HuH-7 (cell line): ENCODE results near the gene SELENOK.

Experiments
- DNase-seq: peaks from one replicate; pipeline ENCODE4 v3.0.0; 2011; ENCODE audit warnings: low spot score

Gene SELENOK

DNA sequence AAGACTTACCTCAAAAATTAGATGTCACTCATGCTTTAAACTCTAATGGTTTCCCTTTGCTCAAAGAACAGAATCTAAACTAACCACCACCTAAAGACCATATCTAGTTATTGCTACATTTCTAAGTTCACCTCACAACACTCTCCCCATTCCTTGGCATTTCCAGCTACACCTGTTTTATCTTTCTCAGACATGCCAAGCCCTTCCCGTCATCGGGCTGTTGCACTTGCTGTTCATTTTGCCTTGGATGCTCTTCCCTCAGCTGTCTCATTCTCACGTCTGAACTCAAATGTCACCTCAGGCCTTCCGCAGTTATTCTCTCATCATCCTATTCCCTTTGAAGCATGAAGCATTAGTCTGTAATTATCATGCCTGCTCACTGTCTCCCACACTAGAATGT is 8.7 kb downstream of the SELENOK start:
- DNase-seq = no peak

DNA sequence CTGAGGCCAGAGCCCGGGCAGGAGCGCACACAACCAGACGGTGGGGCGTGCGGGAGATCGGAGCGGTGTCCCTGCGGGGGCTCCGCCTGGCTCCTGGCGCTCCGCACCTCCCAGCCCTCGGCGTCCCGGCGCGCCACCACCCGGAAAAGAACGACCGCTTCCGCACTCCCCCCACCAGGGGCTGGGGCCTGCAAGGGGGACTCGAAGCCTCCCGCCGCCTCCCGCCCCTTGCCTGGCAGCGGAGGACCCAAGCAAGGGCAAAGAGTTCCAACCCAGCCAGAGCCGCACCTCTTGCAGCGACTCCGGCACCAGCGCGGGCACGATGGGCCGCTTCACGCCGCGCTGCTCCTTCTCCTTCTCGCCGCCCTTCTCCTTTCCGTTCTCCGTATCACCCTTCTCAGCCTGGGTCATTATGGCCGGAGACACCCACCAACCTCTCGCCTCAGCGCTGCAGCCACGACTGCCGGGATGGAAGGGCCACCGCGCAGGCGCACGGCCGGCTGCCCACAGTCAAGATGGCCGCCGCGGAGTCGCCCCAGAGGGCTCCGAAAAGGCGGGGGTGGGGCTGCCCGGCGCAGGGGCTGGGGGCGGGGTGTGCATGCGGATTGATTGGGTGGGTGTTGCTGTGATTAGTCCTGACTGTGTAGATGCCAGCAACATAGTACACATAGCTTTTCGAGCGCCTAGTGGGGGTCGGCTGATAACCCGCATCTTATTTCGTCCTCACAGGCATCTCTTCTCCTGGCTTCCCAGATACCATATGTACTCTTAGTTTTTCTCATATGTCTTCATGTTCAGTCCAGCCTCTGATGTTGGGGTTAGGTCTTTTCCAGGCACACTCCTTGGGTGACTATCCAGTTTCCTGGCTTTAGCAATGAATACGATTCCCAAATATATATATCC is 9.7 kb downstream of the SELENOK start, which contains the start of gene ACTR8:
Gene ACTR8, minus strand, starts transcription at position 462 of the 903 bp plus-strand sequence. Its CDS starts 51 bp downstream, at position 411.
- DNase-seq = peak; percentile 66

DNA sequence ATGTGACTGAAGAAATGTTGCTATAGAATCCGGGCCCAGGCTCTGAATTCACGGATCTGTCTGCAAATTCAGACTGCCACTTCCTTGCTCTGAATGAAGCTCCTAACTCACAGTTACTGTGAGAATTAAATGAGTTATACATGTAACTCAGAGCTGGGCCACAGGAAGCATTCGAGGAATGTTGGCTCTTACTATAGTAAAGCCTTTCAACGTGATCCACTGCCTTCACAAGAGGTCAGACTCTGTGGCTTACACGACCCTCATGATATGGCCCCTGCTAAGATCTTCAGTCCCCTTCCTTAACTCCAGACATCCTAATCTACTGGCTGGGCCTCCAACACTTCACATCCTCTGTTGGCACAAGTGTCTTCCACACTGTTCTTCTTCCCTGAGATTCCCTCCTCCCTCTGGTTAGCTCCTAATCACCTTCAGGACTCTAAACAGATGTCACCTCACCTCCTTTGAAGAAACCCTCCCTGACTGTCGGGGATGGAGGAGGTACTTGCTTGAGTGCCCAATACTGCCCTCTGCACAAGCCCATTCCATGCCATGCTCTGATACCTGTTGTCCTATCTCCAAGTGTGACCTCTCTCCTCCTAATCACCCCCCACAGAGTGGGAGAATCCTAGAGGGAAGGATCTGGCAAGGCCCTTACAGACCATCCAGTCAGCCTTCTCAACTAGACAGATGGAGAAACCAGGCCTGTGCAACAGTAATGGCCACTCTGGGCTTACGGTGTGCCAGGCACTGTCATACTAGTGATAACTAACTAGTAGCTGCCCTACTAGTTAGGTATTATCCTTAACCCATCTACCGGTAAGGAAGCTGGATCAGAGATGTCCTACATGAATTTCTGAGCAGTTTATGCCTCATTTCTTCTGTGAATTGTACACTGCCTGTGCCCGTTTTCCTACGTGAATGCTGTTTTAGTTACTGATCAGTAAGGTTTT is 11.0 kb downstream of the SELENOK start:
- no peak for DNase-seq

DNA sequence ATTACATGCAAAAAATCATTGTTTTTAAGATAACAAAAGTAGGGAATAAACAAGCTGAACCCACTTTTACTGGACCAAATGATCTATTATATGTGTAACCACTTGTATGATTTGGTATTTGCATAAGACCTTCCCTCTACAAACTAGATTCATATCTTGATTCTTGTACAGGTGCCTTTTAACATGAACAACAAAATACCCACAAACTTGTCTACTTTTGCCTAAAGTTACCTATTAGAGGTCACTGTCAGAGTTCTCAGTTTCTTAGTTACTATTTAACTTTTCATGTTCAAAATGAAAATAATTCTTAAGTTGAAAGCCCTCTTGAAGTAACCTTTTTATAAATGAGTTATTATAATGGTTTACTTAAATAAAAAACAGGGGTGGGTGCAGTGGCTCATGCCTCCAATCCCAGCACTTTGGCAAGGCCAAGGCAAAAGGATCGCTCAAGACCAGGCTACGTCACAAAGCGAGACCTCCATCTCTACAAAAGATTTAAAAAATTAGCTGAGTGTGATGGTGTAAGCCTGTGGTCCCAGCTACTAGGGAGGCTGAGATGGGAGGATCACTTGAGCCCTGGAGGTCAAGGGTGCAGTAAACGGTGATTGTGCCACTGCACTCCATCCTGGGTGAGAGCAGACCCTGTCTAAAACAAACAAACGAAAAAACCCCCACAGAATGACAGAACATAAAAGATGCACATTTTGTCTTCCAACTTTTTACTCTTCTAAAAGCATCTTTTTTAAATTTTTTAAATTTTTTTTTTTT is 25.7 kb downstream of the SELENOK start:
- DNase-seq = no peak

DNA sequence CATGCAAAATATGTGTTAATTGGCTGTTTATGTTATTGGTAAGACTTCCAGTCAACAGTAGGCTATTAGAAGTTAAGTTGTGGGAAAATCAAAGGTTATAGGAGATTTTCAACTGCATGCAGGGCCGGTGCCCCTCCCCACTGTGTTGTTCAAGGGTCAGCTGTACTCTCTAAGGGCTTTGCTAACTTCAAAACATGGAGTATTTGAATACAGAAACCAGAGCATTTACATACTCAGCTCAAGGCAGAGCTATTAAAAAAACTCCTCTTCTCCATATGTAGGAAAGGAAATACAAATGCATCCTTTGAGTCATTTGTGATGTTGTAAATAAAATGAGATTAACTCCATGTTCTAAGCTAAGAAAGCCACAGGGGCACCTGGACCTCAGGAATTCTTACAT is 28.5 kb downstream of the SELENOK start:
- DNase-seq = no peak

DNA sequence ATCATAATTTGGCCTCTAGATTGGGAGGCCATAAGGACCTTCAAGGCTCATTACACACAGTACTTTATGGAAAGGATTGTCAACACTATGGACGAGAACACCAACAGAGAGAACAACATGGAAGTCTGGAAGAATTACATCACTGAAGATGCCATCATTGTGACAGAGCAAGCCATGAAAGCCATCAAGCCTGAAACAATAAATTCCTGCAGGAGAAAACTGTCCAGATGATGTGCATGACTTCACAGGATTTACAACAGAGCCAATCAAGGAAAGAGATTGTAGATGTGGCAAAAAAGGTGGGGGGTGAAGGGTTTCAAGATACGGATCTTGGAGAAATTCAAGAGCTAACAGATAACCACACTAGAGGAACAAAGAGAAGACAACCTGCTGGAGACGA is 29.4 kb downstream of the SELENOK start:
- DNase-seq = no peak

DNA sequence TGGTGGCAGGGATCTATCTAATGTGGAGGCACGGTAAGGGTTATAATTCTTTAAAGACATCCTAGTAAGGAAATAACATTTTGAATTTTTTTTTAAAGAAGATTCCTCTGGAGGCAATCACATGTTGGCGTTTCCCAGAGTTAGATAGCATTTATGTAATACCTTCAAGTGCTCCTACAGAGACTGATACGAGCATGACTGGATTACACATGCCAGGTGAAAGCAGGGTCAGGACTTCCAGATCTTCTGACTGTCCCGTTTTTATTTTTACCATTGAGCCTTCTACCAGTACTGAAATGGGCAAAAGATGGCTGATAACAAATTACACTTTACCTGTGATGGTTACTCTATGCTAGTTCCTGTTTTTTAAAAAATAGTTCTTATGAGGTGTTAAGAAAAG is 31.5 kb downstream of the SELENOK start:
- DNase-seq = no peak

DNA sequence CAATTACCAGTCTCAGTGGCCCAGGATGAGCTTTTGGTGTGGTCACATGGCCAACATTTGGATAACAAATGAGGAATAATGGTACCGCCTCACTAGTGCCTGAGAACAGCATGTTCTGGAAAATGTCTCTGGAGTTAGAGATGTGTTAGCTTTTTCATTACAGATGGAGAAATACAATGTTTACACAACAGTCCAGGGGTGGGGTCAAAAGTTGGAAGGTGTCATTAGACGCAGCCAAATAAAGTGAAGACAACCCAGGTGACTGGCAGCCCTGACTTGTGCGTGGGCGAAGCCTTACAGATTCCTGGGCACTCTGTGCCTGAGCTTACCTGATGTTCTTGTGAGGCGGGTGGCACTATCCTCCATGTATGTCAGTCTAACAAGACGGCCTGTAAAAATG is 32.5 kb downstream of the SELENOK start:
- no peak for DNase-seq

DNA sequence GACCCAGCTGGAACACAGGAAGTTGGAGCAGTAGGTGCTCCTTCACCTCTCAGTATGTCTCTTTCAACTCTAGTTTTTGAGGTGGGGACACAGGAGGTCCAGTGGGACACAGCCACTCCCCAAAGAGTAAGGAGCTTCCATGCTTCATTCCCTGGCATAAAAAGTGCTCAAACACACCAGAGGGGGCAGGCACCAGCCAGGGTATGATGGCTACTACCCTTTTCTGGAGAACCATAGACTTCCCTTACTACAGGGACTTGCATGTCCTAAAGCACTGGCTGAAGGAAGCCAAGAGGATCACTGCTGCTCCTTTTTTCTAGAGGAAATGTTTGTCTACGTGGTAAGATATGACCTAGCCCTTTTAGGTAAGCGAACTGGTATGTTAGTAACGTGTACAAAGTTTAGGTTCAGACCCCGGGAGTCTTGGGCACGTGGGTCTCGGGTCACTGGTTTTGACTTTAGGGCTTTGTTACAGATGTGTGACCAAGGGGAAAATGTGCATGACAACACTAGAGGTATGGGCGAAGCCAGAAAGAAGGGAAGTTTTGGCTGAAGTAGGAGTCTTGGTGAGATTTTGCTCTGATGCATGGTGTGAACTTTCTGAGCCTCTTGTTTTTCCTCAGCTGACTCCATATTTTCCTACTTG is 33.4 kb downstream of the SELENOK start:
- no peak for DNase-seq

DNA sequence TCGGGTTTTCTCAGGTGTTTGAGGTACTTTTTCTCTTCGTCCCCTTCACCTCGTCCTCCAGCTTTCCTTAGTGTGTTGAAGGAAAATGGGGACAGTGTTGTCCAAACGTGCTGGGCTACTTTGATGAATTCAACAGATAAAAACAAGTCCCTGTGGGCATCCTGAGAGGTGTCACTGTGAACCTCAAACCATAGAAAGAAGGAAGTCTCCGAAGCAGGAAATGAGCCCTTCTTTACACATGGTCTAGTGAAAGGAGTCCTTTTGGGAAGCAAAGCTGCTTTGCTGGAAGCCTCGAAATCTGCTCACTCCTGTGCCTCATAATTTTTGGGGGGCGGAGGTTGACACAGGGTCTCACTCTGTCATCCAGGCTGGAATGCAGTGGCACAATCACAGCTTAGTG is 34.7 kb downstream of the SELENOK start:
- DNase-seq = no peak

DNA sequence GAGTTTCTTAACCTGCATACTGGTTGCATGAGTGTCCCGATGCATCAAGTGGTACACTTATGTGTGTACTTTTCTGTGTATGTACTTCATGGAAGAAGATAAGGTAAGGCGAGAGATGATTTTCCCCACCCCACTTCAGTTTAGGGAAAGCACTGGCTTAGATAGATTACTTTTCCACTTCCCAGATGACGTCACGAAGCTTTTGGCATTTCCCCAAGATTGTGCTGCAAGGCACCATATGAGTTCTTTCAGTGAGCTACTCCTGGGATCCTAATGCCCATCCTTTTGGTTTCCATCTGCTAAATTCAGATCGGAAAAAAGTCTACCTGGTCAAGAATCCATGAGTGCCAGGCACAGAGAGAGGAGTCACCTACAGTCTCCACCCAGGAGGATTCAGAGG is 40.8 kb downstream of the SELENOK start:
- no peak for DNase-seq

DNA sequence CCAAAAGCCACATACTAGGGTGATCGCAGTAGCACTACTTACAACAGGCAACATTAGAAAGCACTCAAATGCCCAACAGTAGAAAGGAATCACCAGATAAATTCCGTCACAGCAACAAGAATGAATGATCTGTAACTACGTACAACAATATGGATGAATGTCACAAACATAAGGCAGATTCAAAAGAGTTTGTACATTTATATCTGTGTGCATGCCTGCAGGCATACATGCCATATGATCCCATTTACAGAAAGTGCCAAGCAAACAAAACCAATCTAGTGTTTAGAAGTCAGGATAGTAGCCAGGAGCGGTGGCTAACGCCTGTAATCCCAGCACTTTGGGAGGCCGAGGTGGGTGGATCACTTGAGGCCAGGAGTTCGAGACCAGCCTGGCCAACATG is 41.7 kb downstream of the SELENOK start:
- no peak for DNase-seq

DNA sequence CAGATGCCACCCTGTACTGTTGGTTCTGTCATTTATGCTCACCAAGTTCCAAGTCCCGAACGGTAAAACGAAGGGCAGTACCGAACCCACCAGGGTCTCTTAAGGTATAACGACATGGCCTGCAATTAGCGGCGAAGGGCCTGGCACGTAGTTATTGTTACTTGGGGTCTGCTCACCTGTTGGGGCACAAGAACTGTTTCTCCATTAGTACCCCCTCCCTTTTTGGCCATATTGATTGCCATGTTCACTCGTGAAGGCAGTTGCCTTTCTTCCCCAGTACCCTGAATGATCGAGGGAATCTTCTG is 44.9 kb downstream of the SELENOK start:
- no peak for DNase-seq

DNA sequence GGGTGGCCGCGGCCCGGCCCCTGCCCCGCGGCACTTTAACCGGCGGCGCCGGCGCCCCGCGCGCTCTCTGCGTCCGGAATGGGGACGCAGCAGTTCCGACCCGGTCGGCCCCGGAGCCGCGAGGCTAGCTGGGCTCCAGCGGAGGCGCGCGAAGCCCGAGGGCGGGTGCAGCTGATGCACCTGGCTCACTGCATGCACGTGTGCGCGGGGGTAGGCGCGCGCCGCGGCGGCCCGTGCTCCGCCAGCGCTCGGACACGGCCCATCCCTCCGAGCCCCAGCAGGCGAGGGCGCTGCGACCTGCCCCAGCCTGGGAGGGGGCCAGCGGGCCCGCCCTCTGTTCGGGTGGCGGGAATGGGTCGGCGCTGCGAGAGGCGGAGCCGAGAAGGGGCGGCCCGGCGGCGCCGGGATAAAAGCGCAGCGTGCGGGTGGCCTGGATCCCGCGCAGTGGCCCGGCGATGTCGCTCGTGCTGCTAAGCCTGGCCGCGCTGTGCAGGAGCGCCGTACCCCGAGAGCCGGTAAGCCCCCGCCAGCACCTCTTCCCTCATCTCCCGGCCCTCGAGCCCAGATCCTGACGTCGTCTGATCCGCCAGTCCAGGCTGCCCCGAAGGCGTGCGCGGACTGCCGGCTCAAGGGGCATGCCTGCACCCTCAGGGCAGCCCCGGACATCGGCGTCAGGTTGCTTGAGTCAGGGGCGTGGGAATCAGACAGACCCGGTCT is 45.4 kb downstream of the SELENOK start, which contains the start of the genes CHDH and IL17RB:
Gene CHDH, minus strand, starts transcription at position 286 of the 717 bp plus-strand sequence. CDS start 22,411 bp downstream, outside the sequence.
Gene IL17RB, plus strand, starts transcription at position 435 of the 717 bp plus-strand sequence. Its CDS starts 21 bp downstream, at position 456.
- DNase-seq = peak; percentile 58

DNA sequence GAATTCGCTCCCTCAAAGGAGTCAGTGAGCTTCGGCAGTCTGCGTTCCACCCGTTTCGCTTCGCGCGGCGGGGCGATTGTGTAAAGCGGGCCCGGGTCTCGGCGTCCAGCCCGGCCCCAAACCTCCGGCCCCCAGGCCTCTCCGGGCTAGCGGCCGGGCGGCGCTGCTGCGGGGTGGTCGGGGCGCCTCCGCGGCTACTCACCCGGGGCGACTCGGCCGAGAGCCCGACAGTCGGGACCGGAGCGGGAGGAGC is 45.9 kb downstream of the SELENOK start:
- no peak for DNase-seq

DNA sequence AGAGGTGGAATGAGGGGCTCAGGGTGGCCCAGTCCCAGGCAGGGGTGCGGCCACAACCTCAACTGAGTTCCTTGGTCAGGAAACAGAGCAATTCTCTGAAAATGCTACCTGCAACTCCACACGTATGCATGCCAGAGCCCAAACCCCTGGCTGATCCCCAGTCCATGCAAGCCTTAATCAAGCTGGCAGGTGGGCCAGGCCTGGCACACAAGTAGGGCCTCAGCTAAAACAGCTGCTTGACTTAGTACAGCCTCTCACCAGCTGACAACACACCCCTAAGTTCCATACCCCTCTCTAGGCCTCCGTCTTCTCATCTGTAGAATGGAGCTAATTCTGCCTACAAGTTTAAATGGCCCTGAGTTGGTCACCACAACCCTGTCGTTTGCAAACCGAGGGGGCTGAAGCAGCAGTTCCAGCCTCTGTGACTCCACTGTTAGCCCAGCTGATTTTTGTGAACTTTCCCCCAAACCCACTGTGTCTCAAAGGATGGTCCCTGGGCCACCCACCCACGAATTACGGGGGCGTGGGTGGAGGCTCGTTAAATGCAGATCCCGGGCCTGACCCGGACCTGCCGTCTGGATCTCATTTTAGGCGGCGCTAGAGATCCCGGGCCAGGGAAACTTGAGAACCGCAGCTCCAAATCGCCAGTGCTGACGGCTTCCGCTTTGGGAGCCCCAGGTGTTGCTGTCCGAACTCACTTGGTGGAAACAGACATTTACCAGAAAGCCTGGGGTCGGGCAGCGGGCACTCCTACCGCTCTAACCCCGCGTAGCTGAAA is 46.4 kb downstream of the SELENOK start:
- peak; percentile 14 for DNase-seq

DNA sequence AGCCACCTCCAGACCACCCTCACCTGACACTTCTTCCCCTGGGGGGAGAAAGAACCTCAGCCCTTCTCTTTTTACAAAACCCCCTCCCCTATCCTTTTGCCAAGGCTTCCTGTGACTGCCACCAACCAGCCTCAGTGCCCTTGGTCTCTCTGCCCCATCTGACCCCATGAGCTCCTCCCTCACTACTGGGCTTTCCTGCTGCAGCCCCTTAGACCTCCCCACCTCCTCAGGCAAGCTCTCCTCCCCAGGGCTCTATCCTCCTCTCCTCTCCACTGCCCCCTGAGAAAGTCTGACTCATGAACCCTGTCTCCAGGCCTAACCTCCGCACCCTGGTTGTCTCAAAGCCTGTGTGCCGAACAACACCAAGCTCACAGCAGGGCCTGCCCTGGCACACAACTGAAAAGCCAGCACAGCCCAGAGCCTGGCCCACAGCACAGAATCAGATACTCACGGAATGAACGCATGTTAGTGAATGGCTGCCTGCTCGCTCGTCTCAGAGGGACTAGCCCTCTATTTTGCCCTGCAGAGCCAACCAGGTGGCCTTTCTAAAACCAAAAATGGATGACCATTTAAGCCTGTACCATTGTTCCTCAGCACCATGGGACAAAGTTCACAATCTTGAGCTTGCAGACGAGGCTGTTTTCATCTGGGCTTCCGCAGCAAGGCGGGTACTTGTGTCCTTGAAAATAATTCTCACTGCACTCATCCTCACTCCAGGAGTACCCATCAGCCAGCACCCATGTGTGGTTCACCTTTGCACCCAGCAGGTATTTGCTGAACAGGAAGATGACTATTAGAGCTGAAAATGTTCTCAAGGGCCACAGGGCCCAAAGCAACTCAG is 47.2 kb downstream of the SELENOK start:
- no peak for DNase-seq

DNA sequence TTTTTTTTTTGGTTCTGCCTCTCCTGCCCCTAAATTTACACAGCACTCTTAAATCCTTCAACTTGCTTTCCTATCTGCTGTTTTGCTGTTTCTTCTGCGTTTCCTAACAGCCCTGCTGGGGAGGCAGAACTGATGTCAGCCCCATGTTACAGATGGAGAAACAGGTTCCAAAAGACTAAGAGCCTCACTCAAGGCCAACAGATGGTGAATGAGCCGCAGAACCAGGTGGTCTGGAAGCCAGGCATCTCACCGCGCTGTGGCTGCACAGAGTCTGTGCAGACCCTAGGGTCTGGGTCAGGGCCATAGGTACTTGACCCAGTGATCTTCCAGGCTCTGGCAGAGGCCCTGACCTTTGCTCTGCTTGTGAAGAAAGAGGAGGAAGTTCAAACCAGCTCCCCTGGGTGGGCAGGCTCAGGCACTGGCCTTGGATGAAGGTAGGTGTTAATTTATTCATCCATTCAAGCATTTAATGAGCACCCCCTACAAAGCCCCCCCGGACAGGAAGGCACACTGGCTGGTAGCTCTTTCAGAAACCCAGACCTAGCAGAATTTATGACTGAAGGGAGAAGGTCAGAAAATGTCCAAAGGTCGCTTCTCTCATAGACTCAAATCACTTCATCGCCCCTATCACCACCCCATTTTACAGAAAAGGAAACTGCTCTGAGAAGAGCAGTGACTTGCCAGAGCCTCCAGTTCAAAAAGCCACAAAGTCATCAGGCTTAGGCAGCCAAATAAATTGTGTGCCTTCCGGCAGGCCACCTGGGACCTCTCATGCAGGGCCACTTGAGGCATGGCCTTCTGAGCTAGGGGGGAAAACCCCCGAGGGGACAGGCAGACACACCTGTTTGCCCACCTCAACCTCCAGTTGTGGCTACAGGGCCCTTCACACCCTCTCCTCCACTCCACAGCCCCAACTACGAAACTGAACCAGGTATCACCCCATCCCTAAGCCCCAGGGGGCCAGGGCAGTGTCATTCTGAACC is 48.2 kb downstream of the SELENOK start:
- no peak for DNase-seq
